ENCODE measurements around the gene TGFA.
A peak's percentile ranks its signal among the peaks of the same experiment; 100 is the strongest.

TGFA gene

GRCh38 chr2:70461981-70462876, 91.4 kb downstream of the TGFA start:
- no peak for DNase-seq

GRCh38 chr2:70461414-70461813, 92.2 kb downstream of the TGFA start:
- DNase-seq = no peak

GRCh38 chr2:70460333-70460732, 93.3 kb downstream of the TGFA start:
- no peak for DNase-seq

GRCh38 chr2:70458661-70459060, 95.0 kb downstream of the TGFA start:
- DNase-seq = no peak

GRCh38 chr2:70456585-70457495, 96.8 kb downstream of the TGFA start:
- no peak for DNase-seq

- no peak for DNase-seq
Measured at GRCh38 chr2:70454936-70455544, 98.6 kb downstream of the TGFA start.

- no peak for DNase-seq
Measured at GRCh38 chr2:70450641-70451250, 102.9 kb downstream of the TGFA start.

- no peak for DNase-seq
Measured at GRCh38 chr2:70448041-70448440, 105.6 kb downstream of the TGFA start.

- DNase-seq = no peak
Measured at GRCh38 chr2:70443726-70444125, 109.9 kb downstream of the TGFA start.

- no peak for DNase-seq
Measured at GRCh38 chr2:70443078-70443465, 110.6 kb downstream of the TGFA start.

GRCh38 chr2:70442301-70443077, 111.1 kb downstream of the TGFA start:
- DNase-seq = no peak

GRCh38 chr2:70440621-70441020, 113.0 kb downstream of the TGFA start:
- peak in 5 of 6 experiments; percentile 9 to 74 (median 74) for DNase-seq

- DNase-seq = no peak
Measured at GRCh38 chr2:70435138-70435537, 118.5 kb downstream of the TGFA start.

GRCh38 chr2:70433315-70433714, 120.3 kb downstream of the TGFA start:
- DNase-seq = no peak

GRCh38 chr2:70431716-70432347, 121.8 kb downstream of the TGFA start:
- DNase-seq = no peak

GRCh38 chr2:70426341-70426740, 127.3 kb downstream of the TGFA start:
- no peak for DNase-seq

GRCh38 chr2:70425682-70426301, 127.8 kb downstream of the TGFA start:
- DNase-seq = no peak

- no peak for DNase-seq
Measured at GRCh38 chr2:70420740-70421139, 132.9 kb downstream of the TGFA start.

GRCh38 chr2:70420143-70420542, 133.5 kb downstream of the TGFA start:
- DNase-seq = no peak

GRCh38 chr2:70418514-70418913, 135.1 kb downstream of the TGFA start:
- DNase-seq = no peak

- no peak for DNase-seq
Measured at GRCh38 chr2:70417011-70417410, 136.6 kb downstream of the TGFA start.

Data from stimulated activated naive CD4-positive, alpha-beta T cell (primary cell).